ENCODE measurements around the gene CLASP2.

The CLASP2 gene

GRCh38 chr3:33590541-33590940, 127.5 kb downstream of the CLASP2 start:
- Histone ChIP-seq H3K9ac (ENCODE audit: low read length) (no peak overlapping the region), H3K9me3 (replicated peaks; ENCODE audit: insufficient read depth, low read length) (no peaks in the 10 kb centered on the region), H4K20me1 (ENCODE audit: insufficient read depth, low read length) (no peaks in the 10 kb centered on the region), H2AFZ (ENCODE audit: low read length) (no peak overlapping the region), H3K27ac (ENCODE audit: low read length) (no peak overlapping the region), H3K27me3 (replicated peaks; ENCODE audit: insufficient read depth, low read length) (no peaks in the 10 kb centered on the region), H3K79me2 (ENCODE audit: low read length) (no peaks in the 10 kb centered on the region), H3K4me2 (ENCODE audit: low read depth, low read length) (no peak overlapping the region), H3K4me1 (ENCODE audit: low read length) (no peaks in the 10 kb centered on the region), H3K9me2 (replicated peaks; ENCODE audit: insufficient read depth, low read length) (no peaks in the 10 kb centered on the region), H3K4me3 (ENCODE audit: low read length) (no peak overlapping the region), H3K36me3 (replicated peaks; ENCODE audit: insufficient read depth, low read length) (no peaks in the 10 kb centered on the region), H3F3A (ENCODE audit: insufficient read depth, low read length) (no peaks in the 10 kb centered on the region)
- TF ChIP-seq EZH2phosphoT487 (IDR thresholded peaks at IDR 0.05; ENCODE audit: low read length) = no peak
- TF ChIP-seq CTCF (IDR thresholded peaks at IDR 0.05; ENCODE audit: low read length) = no peak
- no peak for TF ChIP-seq EZH2 (optimal IDR thresholded peaks at IDR 0.05; ENCODE audit: low read depth, low read length)
- no peak for DNase-seq

- TF ChIP-seq EZH2phosphoT487 (IDR thresholded peaks at IDR 0.05; ENCODE audit: low read length) (no peak), CTCF (IDR thresholded peaks at IDR 0.05; ENCODE audit: low read length) (no peak), EZH2 (optimal IDR thresholded peaks at IDR 0.05; ENCODE audit: low read depth, low read length) (no peak)
- no peak overlapping the region for H3K9ac ChIP-seq (ENCODE audit: low read length)
- no peaks in the 10 kb centered on the region for H3K27me3 ChIP-seq (replicated peaks; ENCODE audit: insufficient read depth, low read length)
- H3K9me3 ChIP-seq (replicated peaks; ENCODE audit: insufficient read depth, low read length) = no peaks in the 10 kb centered on the region
- no peak overlapping the region for H3K4me3 ChIP-seq (ENCODE audit: low read length)
- no peaks in the 10 kb centered on the region for H3K4me1 ChIP-seq (ENCODE audit: low read length)
- H2AFZ ChIP-seq (ENCODE audit: low read length) = no peak overlapping the region
- no peak overlapping the region for H3K27ac ChIP-seq (ENCODE audit: low read length)
- no peaks in the 10 kb centered on the region for H3K9me2 ChIP-seq (replicated peaks; ENCODE audit: insufficient read depth, low read length)
- no peak overlapping the region for H3K4me2 ChIP-seq (ENCODE audit: low read depth, low read length)
- DNase-seq = no peak
- H3F3A ChIP-seq (ENCODE audit: insufficient read depth, low read length) = no peaks in the 10 kb centered on the region
- no peaks in the 10 kb centered on the region; the same call in 1 of the 2 replicates for H3K36me3 ChIP-seq (replicated peaks; ENCODE audit: insufficient read depth, low read length)
- no peaks in the 10 kb centered on the region for H4K20me1 ChIP-seq (ENCODE audit: insufficient read depth, low read length)
- no peaks in the 10 kb centered on the region for H3K79me2 ChIP-seq (ENCODE audit: low read length)
Observed at GRCh38 chr3:33586402-33586801, 131.7 kb downstream of the CLASP2 start.

- Histone ChIP-seq H3K36me3 (replicated peaks; ENCODE audit: insufficient read depth, low read length) (no peaks in the 10 kb centered on the region; the same call in 1 of the 2 replicates), H3K27me3 (replicated peaks; ENCODE audit: insufficient read depth, low read length) (no peaks in the 10 kb centered on the region), H4K20me1 (ENCODE audit: insufficient read depth, low read length) (no peaks in the 10 kb centered on the region), H3K9ac (ENCODE audit: low read length) (no peak overlapping the region), H3K79me2 (ENCODE audit: low read length) (no peaks in the 10 kb centered on the region), H2AFZ (ENCODE audit: low read length) (no peak overlapping the region), H3F3A (ENCODE audit: insufficient read depth, low read length) (no peaks in the 10 kb centered on the region), H3K4me1 (ENCODE audit: low read length) (no peaks in the 10 kb centered on the region), H3K9me3 (replicated peaks; ENCODE audit: insufficient read depth, low read length) (no peaks in the 10 kb centered on the region), H3K9me2 (replicated peaks; ENCODE audit: insufficient read depth, low read length) (no peaks in the 10 kb centered on the region), H3K27ac (ENCODE audit: low read length) (no peak overlapping the region), H3K4me2 (ENCODE audit: low read depth, low read length) (no peak overlapping the region), H3K4me3 (ENCODE audit: low read length) (no peak overlapping the region)
- no peak for DNase-seq
- no peak for TF ChIP-seq CTCF (IDR thresholded peaks at IDR 0.05; ENCODE audit: low read length)
- TF ChIP-seq EZH2phosphoT487 (IDR thresholded peaks at IDR 0.05; ENCODE audit: low read length) = no peak
- TF ChIP-seq EZH2 (optimal IDR thresholded peaks at IDR 0.05; ENCODE audit: low read depth, low read length) = no peak
Observed at GRCh38 chr3:33582234-33582633, 135.8 kb downstream of the CLASP2 start.

Measured in MM.1S (cell line).